ENCODE data around the gene APOBEC3G.

The APOBEC3G gene

GRCh38 chr22:39080052-39080762 lies 3.1 kb downstream of the APOBEC3G start:
- H3K9me3 ChIP-seq (ENCODE audit: control insufficient read depth in 1 of 2, low read length in 2 of 2), result no peaks in the 10 kb centered on the region
- no peak overlapping the region for H3K4me3 ChIP-seq (ENCODE audit: low read depth in 1 of 2, low read length in 2 of 2)
- no peak overlapping the region for H3K9ac ChIP-seq (ENCODE audit: low read depth in 1 of 2, low read length in 2 of 2)
- peaks cover 0 to 5% of the 10 kb centered on the region in 2 donors for H3K36me3 ChIP-seq (ENCODE audit: control insufficient read depth in 1 of 2, insufficient read depth in 2 of 2, low read length in 2 of 2)
- H3K4me1 ChIP-seq (ENCODE audit: control insufficient read depth in 1 of 2, insufficient read depth in 2 of 2, low read length in 2 of 2), result no peaks in the 10 kb centered on the region
- no peak overlapping the region for H3K27ac ChIP-seq (ENCODE audit: low read depth, low read length)
- no peaks in the 10 kb centered on the region for H3K27me3 ChIP-seq (ENCODE audit: control insufficient read depth in 1 of 2, insufficient read depth in 2 of 2, low read length in 2 of 2)

- Histone ChIP-seq H3K4me1 (ENCODE audit: control insufficient read depth in 1 of 2, insufficient read depth in 2 of 2, low read length in 2 of 2) (no peaks in the 10 kb centered on the region), H3K27me3 (ENCODE audit: control insufficient read depth in 1 of 2, insufficient read depth in 2 of 2, low read length in 2 of 2) (no peaks in the 10 kb centered on the region), H3K9ac (ENCODE audit: low read depth in 1 of 2, low read length in 2 of 2) (no peak overlapping the region), H3K36me3 (ENCODE audit: control insufficient read depth in 1 of 2, insufficient read depth in 2 of 2, low read length in 2 of 2) (peaks cover 0 to 5% of the 10 kb centered on the region in 2 donors), H3K9me3 (ENCODE audit: control insufficient read depth in 1 of 2, low read length in 2 of 2) (no peaks in the 10 kb centered on the region), H3K27ac (ENCODE audit: low read depth, low read length) (no peak overlapping the region), H3K4me3 (ENCODE audit: low read depth in 1 of 2, low read length in 2 of 2) (no peak overlapping the region)
These were observed 3.9 kb downstream of the APOBEC3G start for GRCh38 chr22:39081016-39081415.

- Histone ChIP-seq H3K4me3 (ENCODE audit: low read depth in 1 of 2, low read length in 2 of 2) (no peak overlapping the region), H3K27ac (ENCODE audit: low read depth, low read length) (no peak overlapping the region), H3K27me3 (ENCODE audit: control insufficient read depth in 1 of 2, insufficient read depth in 2 of 2, low read length in 2 of 2) (no peaks in the 10 kb centered on the region), H3K9ac (ENCODE audit: low read depth in 1 of 2, low read length in 2 of 2) (no peak overlapping the region), H3K4me1 (ENCODE audit: control insufficient read depth in 1 of 2, insufficient read depth in 2 of 2, low read length in 2 of 2) (no peaks in the 10 kb centered on the region), H3K9me3 (ENCODE audit: control insufficient read depth in 1 of 2, low read length in 2 of 2) (no peaks in the 10 kb centered on the region), H3K36me3 (ENCODE audit: control insufficient read depth in 1 of 2, insufficient read depth in 2 of 2, low read length in 2 of 2) (peaks cover 0 to 5% of the 10 kb centered on the region in 2 donors)
These were observed 4.5 kb downstream of the APOBEC3G start for GRCh38 chr22:39081598-39081997.

DNA sequence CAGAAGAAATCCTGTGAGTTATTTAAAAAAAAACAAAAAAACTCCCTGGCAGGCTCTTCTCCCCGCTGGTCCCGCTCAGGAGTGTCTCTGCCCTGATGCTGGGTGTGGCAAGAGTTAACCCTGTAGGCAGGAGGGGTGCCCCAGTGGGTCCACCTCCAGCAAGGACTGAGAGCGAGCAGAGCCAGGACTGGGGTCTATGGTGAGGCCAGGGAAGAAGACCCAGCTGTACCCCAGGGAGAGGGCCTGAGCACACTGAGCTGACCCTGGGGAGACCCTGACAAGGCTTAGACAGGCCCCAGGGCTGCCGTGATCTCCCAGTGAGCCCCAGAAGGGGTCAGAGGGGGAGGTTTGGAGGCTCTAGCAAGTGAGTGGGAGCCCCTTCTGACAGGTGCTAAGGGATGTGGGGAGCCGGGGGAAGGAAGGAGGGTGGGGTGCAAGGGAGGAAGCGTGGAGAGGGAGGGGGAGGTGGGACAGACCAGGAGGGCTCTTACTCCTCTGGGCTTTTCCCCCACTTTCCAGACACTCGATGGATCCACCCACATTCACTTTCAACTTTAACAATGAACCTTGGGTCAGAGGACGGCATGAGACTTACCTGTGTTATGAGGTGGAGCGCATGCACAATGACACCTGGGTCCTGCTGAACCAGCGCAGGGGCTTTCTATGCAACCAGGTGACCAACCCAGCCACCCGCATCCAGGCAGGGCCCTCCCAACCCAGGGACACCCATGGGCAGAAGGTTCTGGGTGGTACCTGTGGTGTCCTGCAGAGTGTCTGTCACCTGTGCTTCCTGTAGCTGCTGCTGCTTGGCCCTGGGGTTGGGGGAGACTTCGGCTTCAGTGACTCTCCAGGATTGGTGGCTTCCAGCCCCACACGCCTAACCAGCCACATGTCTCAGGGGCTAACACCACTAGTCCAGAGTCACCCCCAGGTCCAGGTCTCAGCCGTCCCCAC lies 6.4 kb downstream of the APOBEC3G start:
- Histone ChIP-seq H3K27ac (ENCODE audit: low read depth, low read length) (no peak overlapping the region), H3K4me1 (ENCODE audit: control insufficient read depth in 1 of 2, insufficient read depth in 2 of 2, low read length in 2 of 2) (no peaks in the 10 kb centered on the region), H3K36me3 (ENCODE audit: control insufficient read depth in 1 of 2, insufficient read depth in 2 of 2, low read length in 2 of 2) (peaks cover 0 to 5% of the 10 kb centered on the region in 2 donors), H3K4me3 (ENCODE audit: low read depth in 1 of 2, low read length in 2 of 2) (no peak overlapping the region), H3K9ac (ENCODE audit: low read depth in 1 of 2, low read length in 2 of 2) (no peak overlapping the region), H3K9me3 (ENCODE audit: control insufficient read depth in 1 of 2, low read length in 2 of 2) (no peaks in the 10 kb centered on the region), H3K27me3 (ENCODE audit: control insufficient read depth in 1 of 2, insufficient read depth in 2 of 2, low read length in 2 of 2) (no peaks in the 10 kb centered on the region)

- no peaks in the 10 kb centered on the region for H3K4me1 ChIP-seq (ENCODE audit: control insufficient read depth in 1 of 2, insufficient read depth in 2 of 2, low read length in 2 of 2)
- no peak overlapping the region for H3K27ac ChIP-seq (ENCODE audit: low read depth, low read length)
- no peak overlapping the region for H3K9ac ChIP-seq (ENCODE audit: low read depth in 1 of 2, low read length in 2 of 2)
- no peak overlapping the region for H3K4me3 ChIP-seq (ENCODE audit: low read depth in 1 of 2, low read length in 2 of 2)
- H3K9me3 ChIP-seq (ENCODE audit: control insufficient read depth in 1 of 2, low read length in 2 of 2), result no peaks in the 10 kb centered on the region
- no peaks in the 10 kb centered on the region for H3K27me3 ChIP-seq (ENCODE audit: control insufficient read depth in 1 of 2, insufficient read depth in 2 of 2, low read length in 2 of 2)
- H3K36me3 ChIP-seq (ENCODE audit: control insufficient read depth in 1 of 2, insufficient read depth in 2 of 2, low read length in 2 of 2), result peaks cover 0 to 5% of the 10 kb centered on the region in 2 donors
These were observed 7.6 kb downstream of the APOBEC3G start for GRCh38 chr22:39084666-39085065.

DNA sequence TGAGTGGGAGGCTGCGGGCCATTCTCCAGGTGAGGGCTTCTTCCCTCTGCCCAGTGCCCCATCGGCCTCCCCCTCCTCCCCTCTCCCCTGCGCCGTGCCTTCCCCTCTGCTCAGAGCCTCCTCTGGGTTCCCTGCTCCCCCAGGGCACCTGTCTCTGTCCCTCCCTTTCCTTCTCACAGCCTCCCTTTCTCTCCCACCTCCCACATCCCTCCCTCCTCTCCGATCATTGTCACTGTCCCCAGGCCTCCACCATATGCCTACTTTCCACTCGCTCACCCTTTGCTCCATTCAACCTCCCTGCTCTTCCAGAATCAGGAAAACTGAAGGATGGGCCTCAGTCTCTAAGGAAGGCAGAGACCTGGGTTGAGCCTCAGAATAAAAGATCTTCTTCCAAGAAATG lies 10.0 kb downstream of the APOBEC3G start:
- H3K4me1 ChIP-seq (ENCODE audit: control insufficient read depth in 1 of 2, insufficient read depth in 2 of 2, low read length in 2 of 2), result peaks cover 0 to 7% of the 10 kb centered on the region in 2 donors
- no peak overlapping the region for H3K9ac ChIP-seq (ENCODE audit: low read depth in 1 of 2, low read length in 2 of 2)
- no peak overlapping the region for H3K27ac ChIP-seq (ENCODE audit: low read depth, low read length)

GRCh38 chr22:39087881-39088684 lies 11.0 kb downstream of the APOBEC3G start:
- Histone ChIP-seq H3K4me1 (ENCODE audit: control insufficient read depth in 1 of 2, insufficient read depth in 2 of 2, low read length in 2 of 2) (peaks cover 0 to 7% of the 10 kb centered on the region in 2 donors), H3K4me3 (ENCODE audit: low read depth in 1 of 2, low read length in 2 of 2) (no peak overlapping the region), H3K27me3 (ENCODE audit: control insufficient read depth in 1 of 2, insufficient read depth in 2 of 2, low read length in 2 of 2) (no peaks in the 10 kb centered on the region), H3K27ac (ENCODE audit: low read depth, low read length) (no peak overlapping the region), H3K9me3 (ENCODE audit: control insufficient read depth in 1 of 2, low read length in 2 of 2) (no peaks in the 10 kb centered on the region), H3K36me3 (ENCODE audit: control insufficient read depth in 1 of 2, insufficient read depth in 2 of 2, low read length in 2 of 2) (no peaks in the 10 kb centered on the region), H3K9ac (ENCODE audit: low read depth in 1 of 2, low read length in 2 of 2) (no peak overlapping the region)

More for the DNA sequence above, 10.0 kb downstream of the APOBEC3G start:
- Histone ChIP-seq H3K4me3 (ENCODE audit: low read depth in 1 of 2, low read length in 2 of 2) (no peak overlapping the region), H3K36me3 (ENCODE audit: control insufficient read depth in 1 of 2, insufficient read depth in 2 of 2, low read length in 2 of 2) (no peaks in the 10 kb centered on the region), H3K9me3 (ENCODE audit: control insufficient read depth in 1 of 2, low read length in 2 of 2) (no peaks in the 10 kb centered on the region), H3K27me3 (ENCODE audit: control insufficient read depth in 1 of 2, insufficient read depth in 2 of 2, low read length in 2 of 2) (no peaks in the 10 kb centered on the region)

DNA sequence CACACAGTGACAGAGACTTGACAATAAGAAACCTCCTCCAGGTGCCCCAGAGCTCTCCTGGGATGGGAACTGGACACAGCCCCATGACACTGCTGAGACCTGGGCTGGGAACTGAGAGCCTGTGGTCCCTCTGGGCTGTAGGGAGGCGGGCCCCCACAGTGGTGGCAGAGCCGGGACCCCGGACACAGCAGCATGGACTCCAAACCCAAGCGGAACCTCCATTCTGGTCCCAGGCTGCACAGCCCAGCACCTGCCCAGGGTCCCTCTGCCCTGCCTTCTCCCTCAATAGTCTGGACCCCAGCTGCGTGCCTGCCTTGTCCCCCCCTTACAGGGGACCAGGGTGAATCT lies 11.6 kb downstream of the APOBEC3G start:
- Histone ChIP-seq H3K4me3 (ENCODE audit: low read depth in 1 of 2, low read length in 2 of 2) (no peak overlapping the region), H3K27ac (ENCODE audit: low read depth, low read length) (no peak overlapping the region), H3K9ac (ENCODE audit: low read depth in 1 of 2, low read length in 2 of 2) (no peak overlapping the region), H3K27me3 (ENCODE audit: control insufficient read depth in 1 of 2, insufficient read depth in 2 of 2, low read length in 2 of 2) (no peaks in the 10 kb centered on the region), H3K4me1 (ENCODE audit: control insufficient read depth in 1 of 2, insufficient read depth in 2 of 2, low read length in 2 of 2) (peaks cover 0 to 7% of the 10 kb centered on the region in 2 donors), H3K9me3 (ENCODE audit: control insufficient read depth in 1 of 2, low read length in 2 of 2) (no peaks in the 10 kb centered on the region), H3K36me3 (ENCODE audit: control insufficient read depth in 1 of 2, insufficient read depth in 2 of 2, low read length in 2 of 2) (no peaks in the 10 kb centered on the region)

DNA sequence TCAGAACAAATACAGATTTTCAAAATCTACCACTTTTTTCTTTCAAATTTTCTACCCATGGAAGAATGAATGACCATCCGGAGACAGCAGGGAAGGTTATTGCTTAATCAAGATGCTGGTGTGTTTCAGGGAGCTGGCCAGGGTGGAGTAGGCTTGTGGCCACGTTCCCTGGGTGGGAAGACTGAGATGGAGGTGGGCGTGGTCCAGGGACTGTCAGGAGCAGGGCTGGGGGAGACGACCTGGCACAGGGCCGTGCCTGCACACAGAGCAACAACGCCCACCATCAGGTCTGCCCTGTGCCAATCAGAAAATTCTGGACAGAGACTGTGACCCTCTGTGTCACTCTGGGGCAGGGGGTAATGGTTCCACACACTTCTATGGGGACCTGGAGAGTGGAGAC lies 12.9 kb downstream of the APOBEC3G start:
- Histone ChIP-seq H3K27ac (ENCODE audit: low read depth, low read length) (no peak overlapping the region), H3K4me1 (ENCODE audit: control insufficient read depth in 1 of 2, insufficient read depth in 2 of 2, low read length in 2 of 2) (peaks cover 0 to 7% of the 10 kb centered on the region in 2 donors), H3K4me3 (ENCODE audit: low read depth in 1 of 2, low read length in 2 of 2) (no peak overlapping the region), H3K9ac (ENCODE audit: low read depth in 1 of 2, low read length in 2 of 2) (peak overlapping the region in 1 of 2 donors; percentile 25), H3K27me3 (ENCODE audit: control insufficient read depth in 1 of 2, insufficient read depth in 2 of 2, low read length in 2 of 2) (no peaks in the 10 kb centered on the region), H3K9me3 (ENCODE audit: control insufficient read depth in 1 of 2, low read length in 2 of 2) (no peaks in the 10 kb centered on the region), H3K36me3 (ENCODE audit: control insufficient read depth in 1 of 2, insufficient read depth in 2 of 2, low read length in 2 of 2) (no peaks in the 10 kb centered on the region)

All from duodenal mucosa (tissue), 2 donors.